ENCODE measurements around the gene TARS3.

DNA sequence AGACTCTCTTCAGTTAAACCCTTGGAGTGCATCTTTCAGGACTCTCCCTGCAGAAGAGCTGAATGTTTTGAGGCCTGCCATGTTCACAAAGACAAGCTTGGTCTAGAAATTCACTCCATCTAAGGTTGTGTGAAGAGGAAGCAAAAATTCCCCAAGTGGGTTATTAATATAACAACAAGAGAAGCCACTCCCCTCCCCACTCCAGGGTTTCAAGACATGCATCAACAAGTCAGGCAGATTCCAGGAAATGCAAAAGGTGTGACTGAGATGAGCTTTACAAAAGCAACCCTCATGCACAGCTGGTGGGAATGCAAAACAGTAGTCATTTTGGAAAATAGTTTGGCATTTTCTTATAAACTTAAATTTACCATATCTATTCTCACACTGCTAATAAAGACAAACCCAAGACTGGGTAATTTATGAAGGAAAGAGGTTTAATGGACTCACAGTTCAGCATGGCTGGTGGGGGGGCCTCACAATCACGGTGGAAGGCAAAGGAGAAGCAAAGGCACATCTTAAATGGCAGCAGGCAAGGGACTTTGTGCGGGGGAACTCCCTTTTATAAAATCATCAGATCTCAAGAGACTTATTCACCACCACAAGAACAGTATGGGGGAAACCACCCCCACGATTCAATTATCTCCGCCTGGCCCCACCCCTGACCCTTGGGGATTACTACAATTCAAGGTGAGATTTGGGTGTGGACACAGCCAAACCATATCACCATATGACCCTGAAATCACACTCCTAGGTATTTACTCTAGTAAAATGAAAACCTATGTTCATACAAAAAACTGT is 31.3 kb downstream of the TARS3 start:
- TF ChIP-seq POLR2AphosphoS5 (IDR thresholded peaks at IDR 0.05; ENCODE audit: low read depth, low read length) (no peak), POLR2A (IDR thresholded peaks at IDR 0.05; ENCODE audit: low read depth, low read length) (no peak)
